Heart right ventricle (tissue), 16 donors: ENCODE results near the gene SPR. TPM values are rescaled to one million over a fixed set of nuclear protein-coding genes. Genes with fewer than 3 reads are reported as not detected.

Experiments
- ATAC-seq, 8 donors: fragments of 200-7000 bp; cut with Tn5 transposase; one replicate each; pipeline ENCODE4 v1.9.1; 2020; ENCODE audit warnings: mild to moderate bottlenecking in 8 of 8, moderate library complexity in 8 of 8, moderate number of reproducible peaks in 1 of 8
- DNase-seq, 2 donors: peaks; one replicate each; pipeline ENCODE4 v3.0.0-alpha.2; 2020
- H3K27ac ChIP-seq, 10 donors: fragments of 200-600 bp; sonication (generic) in 2 of 10; one replicate each; pipeline versions ENCODE4 v1.5.0 to v1.8.0; 2020 to 2022; ENCODE audit warnings: mild to moderate bottlenecking in 3 of 10
- H3K27me3 ChIP-seq, 7 donors: fragments of 200-600 bp; one replicate each; pipeline ENCODE4 v1.8.0; 2021 to 2022; ENCODE audit warnings: mild to moderate bottlenecking in 2 of 7
- H3K36me3 ChIP-seq, 9 donors: fragments of 200-600 bp; sonication (generic) in 1 of 9; one replicate each; pipeline versions ENCODE4 v1.5.0 to v1.8.0; 2020 to 2022; ENCODE audit warnings: mild to moderate bottlenecking in 2 of 9
- H3K4me1 ChIP-seq, 9 donors: fragments of 200-600 bp; sonication (generic) in 1 of 9; one replicate each; pipeline versions ENCODE4 v1.5.0 to v1.8.0; 2020 to 2022; ENCODE audit warnings: mild to moderate bottlenecking in 4 of 9
- H3K4me3 ChIP-seq, 10 donors: fragments of 200-600 bp; sonication (generic) in 2 of 10; one replicate each; pipeline versions ENCODE4 v1.5.0 to v1.8.0; 2020 to 2022; ENCODE audit warnings: mild to moderate bottlenecking in 7 of 10, moderate library complexity in 2 of 10
- H3K9me3 ChIP-seq, 11 donors: fragments of 200-600 bp in 10 of 11; sonication (generic) in 2 of 11; one replicate each; pipeline versions ENCODE4 v1.5.0 to v1.8.0; 2013 to 2022; ENCODE audit warnings: mild to moderate bottlenecking in 2 of 11, control low read depth in 1 of 11, moderate library complexity in 1 of 11
- WGBS, 2 donors: extraction: QIAGEN DNeasy Blood & Tissue Kit; methylation state at CpG; one replicate each; pipeline ENCODE4 v1.1.7; 2013; ENCODE audit warnings: inconsistent platforms in 1 of 2; 5-methylcytosine and 5-hydroxymethylcytosine counted together
- intact Hi-C, 10 donors: fragments of 100-400 bp; cut with DNase I; formaldehyde crosslinking; loops; one replicate each; pipeline versions ENCODE4 v1.11.1 to v1.14.2; 2022
- polyA plus RNA-seq, 2 donors: library from polyadenylated mRNA; stranded (reverse); fragments of 200-250 nt; gene quantifications; one replicate each; pipeline ENCODE4 v1.2.3, GENCODE V29; 2013
- total RNA-seq, 10 donors: library from RNA; stranded (reverse); fragmentation: NEBNext Ultra II Directional in 3 of 10; extraction: Animal tissue kit (Norgen Biotek cat#: 25700) in 3 of 10; gene quantifications; one replicate each; pipeline versions ENCODE4 v1.2.1 to v1.2.4, GENCODE V29; 2021 to 2023
- TF ChIP-seq, protein P1 (sequence below), 9 donors: fragments of 200-600 bp; sonication (generic) in 2 of 9; IDR thresholded peaks; one replicate each; pipeline versions ENCODE4 v1.5.0 to v1.8.0; 2021 to 2022; ENCODE audit warnings: antibody characterized with exemption in 9 of 9, mild to moderate bottlenecking in 5 of 9, moderate library complexity in 1 of 9
- donor health status: Arrhythmogenic right ventricular cardiomyopathy.
- donor health status: ischemic (EF 13 %, LVEDD 7.1; RV severe dilation, severe dysfunction).
- donor health status: healthy with polysubstance abuse.
- donor health status: DM: no; HTN: yes; CAD: no.
- donor health status: DM: no; HTN: no; CAD: no.
- donor health status: ischemic (EF 25% LVEDD 6.9; RV normal size, moderate dysfunction).
- donor health status: ischemic (EF 25% LVEDD 5.7; RV mildly dilated, moderate dysfunction).
- donor health status: healthy.
- donor health status: DM: yes; HTN: yes; CAD: no.
- donor health status: Ischemic cardiomyopathy.
- donor health status: ischemic (EF 35%, LVEDD 5.7; RV mildly dilated, moderate dysfunction).
- donor health status: nonischemic (EF 11% LVEDD 7.7; RV severe dilation, severe dysfunction).
- donor health status: DM: yes; HTN: yes; CAD: no.
- donor health status: PGD.
- donor health status: ischemic (EF 29% LVEDD 5.4; RV normal size, mild dysfunction).
- donor health status: nonischemic (EF 23%, LVEDD 6.1; RV moderate dilation, normal function).

SPR gene
- total and polyA plus RNA-seq, 12 donors, result 24.0 to 55.4 (median 39.3) TPM

DNA sequence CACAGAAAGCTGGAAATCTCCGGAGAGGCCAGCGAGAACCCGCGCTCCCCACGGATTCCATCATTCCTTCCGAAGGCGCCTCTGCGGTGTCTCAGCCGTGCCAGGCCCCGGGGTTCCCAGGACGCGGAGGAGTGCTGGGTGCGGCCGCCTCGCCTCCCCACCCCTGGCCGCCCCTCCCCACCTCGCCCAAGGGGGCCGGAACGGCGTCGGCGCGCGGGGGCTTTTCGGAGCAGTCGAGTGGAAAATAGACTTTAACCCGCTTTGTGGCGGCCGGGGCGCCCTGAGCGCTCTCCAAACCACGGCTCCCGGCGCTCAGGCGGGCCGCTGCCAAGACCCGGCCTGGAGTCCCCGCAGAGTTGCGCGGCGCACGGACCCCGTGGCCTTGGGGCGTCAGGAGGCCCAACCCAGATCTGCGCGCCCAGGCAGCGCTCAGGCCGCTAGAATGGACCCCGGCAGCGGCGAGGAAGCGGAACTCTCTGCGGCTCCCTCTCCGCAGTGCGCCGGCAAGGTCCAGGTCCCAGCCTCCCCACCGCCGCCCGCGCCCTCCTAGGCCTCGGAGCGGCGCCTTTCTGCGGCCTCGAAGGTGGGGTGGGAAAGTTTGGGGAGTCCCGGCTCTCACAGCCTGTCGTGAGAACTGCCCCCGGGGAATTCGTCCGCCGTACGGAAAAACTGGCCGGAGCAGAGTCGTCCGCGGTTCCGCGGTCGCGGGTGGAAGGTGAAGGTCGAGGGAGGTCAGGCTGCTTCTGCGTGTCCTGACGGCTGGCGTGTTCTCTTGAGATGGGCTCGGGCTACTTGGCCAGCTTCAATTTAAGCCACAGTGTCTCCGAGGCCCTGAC is 28.9 kb downstream of the SPR start:
- Histone ChIP-seq H3K27ac (no peak overlapping the region), H3K4me3 (peak overlapping the region; percentile 17 to 51 (median 40)), H3K4me1 (peaks cover 30 to 61% (median 49%) of the 10 kb centered on the region in 9 donors), H3K36me3 (no peaks in the 10 kb centered on the region), H3K27me3 (peaks cover 68 to 100% (median 99%) of the 10 kb centered on the region in 7 donors), H3K9me3 (no peaks in the 10 kb centered on the region)
- intact Hi-C loops, result no loop called here
- DNase-seq (no peak), ATAC-seq (peak; percentile 52 to 69 (median 59))
- WGBS, 2 donors, result 1% methylated on average over 86 of the region's 86 CpGs
- TF ChIP-seq, protein P1, sequence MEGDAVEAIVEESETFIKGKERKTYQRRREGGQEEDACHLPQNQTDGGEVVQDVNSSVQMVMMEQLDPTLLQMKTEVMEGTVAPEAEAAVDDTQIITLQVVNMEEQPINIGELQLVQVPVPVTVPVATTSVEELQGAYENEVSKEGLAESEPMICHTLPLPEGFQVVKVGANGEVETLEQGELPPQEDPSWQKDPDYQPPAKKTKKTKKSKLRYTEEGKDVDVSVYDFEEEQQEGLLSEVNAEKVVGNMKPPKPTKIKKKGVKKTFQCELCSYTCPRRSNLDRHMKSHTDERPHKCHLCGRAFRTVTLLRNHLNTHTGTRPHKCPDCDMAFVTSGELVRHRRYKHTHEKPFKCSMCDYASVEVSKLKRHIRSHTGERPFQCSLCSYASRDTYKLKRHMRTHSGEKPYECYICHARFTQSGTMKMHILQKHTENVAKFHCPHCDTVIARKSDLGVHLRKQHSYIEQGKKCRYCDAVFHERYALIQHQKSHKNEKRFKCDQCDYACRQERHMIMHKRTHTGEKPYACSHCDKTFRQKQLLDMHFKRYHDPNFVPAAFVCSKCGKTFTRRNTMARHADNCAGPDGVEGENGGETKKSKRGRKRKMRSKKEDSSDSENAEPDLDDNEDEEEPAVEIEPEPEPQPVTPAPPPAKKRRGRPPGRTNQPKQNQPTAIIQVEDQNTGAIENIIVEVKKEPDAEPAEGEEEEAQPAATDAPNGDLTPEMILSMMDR (IDR thresholded peaks at IDR 0.05), result no peak

DNA sequence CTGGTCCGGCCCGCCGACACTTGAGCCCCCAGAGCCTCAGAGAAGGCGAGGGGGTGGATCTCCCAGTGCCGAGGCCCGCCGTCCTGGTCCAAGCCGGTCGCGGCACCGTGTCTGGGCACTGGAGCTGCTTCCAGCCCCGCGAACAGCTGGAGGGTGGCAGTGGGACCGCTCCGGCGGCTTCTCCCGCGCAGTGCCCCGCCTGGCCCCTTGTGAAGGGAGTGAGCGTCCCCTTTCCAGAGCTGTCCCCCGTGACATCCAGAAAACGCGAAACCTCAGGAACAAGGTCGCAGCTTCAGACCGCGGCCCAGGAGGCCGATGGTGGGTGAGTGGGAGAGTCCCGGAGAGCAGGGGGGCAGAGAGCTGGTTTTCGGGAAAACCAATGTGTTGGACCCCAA is 29.5 kb downstream of the SPR start:
- no peaks in the 10 kb centered on the region for H3K36me3 ChIP-seq
- peaks cover 30 to 61% (median 49%) of the 10 kb centered on the region in 9 donors for H3K4me1 ChIP-seq
- H3K9me3 ChIP-seq, result no peaks in the 10 kb centered on the region
- no peak for DNase-seq
- WGBS, 2 donors, result 2 to 3% methylated on average over 29 of the region's 29 CpGs
- no peak overlapping the region for H3K27ac ChIP-seq
- peaks cover 72 to 100% (median 99%) of the 10 kb centered on the region in 7 donors for H3K27me3 ChIP-seq
- peak overlapping the region; percentile 17 to 51 (median 40) for H3K4me3 ChIP-seq
- TF ChIP-seq, protein P1 (IDR thresholded peaks at IDR 0.05), result no peak
- ATAC-seq, result peak in 2 of 8 donors; percentile 4 to 18
- intact Hi-C loops, result no loop called here

DNA sequence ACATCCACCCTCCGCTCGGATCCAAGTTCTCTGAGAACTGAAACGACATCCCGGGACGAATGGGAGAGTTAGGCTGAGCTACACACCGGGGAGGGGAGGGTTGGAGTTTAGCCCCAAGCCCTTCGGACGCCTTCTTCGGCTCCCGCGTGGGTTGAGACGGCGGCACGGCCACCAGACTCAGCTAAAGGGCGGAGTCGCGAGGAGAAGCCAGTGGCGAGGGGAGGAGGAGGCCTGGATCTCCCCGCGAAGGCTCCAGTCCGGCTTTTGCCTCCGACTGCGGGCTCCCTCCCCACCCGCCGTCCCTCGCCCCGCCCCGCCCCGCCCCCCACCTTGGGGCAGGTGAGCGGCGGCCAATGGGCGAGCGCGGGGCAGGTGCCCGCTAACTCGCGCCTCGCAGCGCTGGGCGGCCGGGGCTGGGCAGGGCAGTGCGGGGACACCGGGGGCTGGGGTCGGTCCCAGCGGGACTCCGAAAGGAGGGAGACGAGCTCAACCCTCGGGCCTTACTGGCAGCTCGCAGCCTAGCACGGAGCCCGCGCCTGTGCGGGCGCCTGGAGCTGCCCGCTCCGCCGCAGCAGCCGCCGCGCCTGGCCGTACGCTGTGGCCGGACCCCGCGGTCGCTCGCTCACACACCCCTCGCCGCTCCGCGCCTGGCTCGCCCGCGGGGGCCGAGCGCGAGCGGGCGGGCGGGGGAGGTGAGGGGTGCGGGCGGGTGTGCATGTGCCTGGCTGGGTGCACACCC is 30.1 kb downstream of the SPR start, which contains the start of gene EMX1:
Gene EMX1, plus strand, starts transcription at position 382 of the 739 bp plus-strand sequence. Its CDS starts 334 bp downstream, at position 716.
- Histone ChIP-seq H3K27ac (no peak within 1 kb of the TSS), H3K36me3 (no peaks in the 10 kb centered on the region), H3K4me3 (peak within 1 kb of the TSS; percentile 17 to 51 (median 40)), H3K9me3 (no peaks in the 10 kb centered on the region), H3K4me1 (peaks cover 30 to 61% (median 49%) of the 10 kb centered on the region in 9 donors), H3K27me3 (peaks cover 73 to 100% (median 99%) of the 10 kb centered on the region in 7 donors)
- WGBS, 2 donors, result 1% methylated on average over 57 to 82 of the region's 82 CpGs
- TF ChIP-seq, protein P1 (IDR thresholded peaks at IDR 0.05), result no peak
- intact Hi-C loops, result no loop called here
- no peak for DNase-seq
- peak in 6 of 8 donors; percentile 14 to 47 (median 30) for ATAC-seq

DNA sequence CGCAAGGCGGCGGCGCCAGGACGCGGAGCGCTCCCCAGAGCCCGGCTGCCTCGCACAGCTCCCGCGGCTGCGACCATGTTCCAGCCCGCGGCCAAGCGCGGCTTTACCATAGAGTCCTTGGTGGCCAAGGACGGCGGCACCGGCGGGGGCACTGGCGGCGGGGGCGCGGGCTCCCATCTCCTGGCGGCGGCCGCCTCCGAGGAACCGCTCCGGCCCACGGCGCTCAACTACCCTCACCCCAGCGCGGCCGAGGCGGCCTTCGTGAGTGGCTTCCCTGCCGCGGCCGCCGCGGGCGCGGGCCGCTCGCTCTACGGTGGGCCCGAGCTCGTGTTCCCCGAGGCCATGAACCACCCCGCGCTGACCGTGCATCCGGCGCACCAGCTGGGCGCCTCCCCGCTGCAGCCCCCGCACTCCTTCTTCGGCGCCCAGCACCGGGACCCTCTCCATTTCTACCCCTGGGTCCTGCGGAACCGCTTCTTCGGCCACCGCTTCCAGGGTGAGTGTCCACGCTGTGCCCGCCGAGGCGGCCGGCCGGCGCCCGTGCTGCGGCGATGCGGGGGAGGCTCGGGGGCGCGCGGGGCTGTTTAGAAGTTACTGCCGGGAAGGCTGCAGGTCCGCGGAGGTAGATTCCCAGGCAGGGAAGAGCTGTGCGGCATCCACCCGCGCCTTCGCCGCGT is 30.8 kb downstream of the SPR start:
- Histone ChIP-seq H3K4me3 (peak overlapping the region; percentile 2 to 51 (median 40)), H3K9me3 (no peaks in the 10 kb centered on the region), H3K27ac (no peak overlapping the region), H3K27me3 (peaks cover 73 to 100% (median 99%) of the 10 kb centered on the region in 7 donors), H3K4me1 (peaks cover 30 to 61% (median 49%) of the 10 kb centered on the region in 9 donors), H3K36me3 (no peaks in the 10 kb centered on the region)
- 0 to 1% methylated on average over 70 to 89 of the region's 89 CpGs for WGBS, 2 donors
- intact Hi-C loops, result no loop called here
- peak in 1 of 8 donors; percentile 12 for ATAC-seq
- no peak for DNase-seq
- TF ChIP-seq, protein P1 (IDR thresholded peaks at IDR 0.05), result no peak
